GM23338 (cell line): ENCODE measurements around the gene NCR1. TPM values are rescaled to one million over a fixed set of nuclear protein-coding genes. Genes with fewer than 3 reads are reported as not detected.

Experiments used
- ATAC-seq: fragments of 200-7000 bp; cut with Tn5 transposase; 3 replicates; pipeline ENCODE4 v1.9.1; 2020
- DNase-seq: peaks from one replicate; pipeline ENCODE4 v3.0.0-alpha.2; 2015; ENCODE audit warnings: low spot score
- H2AFZ ChIP-seq: fragments of 200-600 bp; sonication (generic); 2 replicates; pipeline ENCODE4 v1.8.0; 2016; ENCODE audit warnings: antibody characterized with exemption, mild to moderate bottlenecking, moderate library complexity
- H3F3A ChIP-seq: fragments of 200-600 bp; sonication (generic); replicated peaks from 2 replicates; pipeline ENCODE4 v1.8.0; 2017; ENCODE audit warnings: antibody characterized with exemption, mixed run types, low read depth
- H3K27ac ChIP-seq: fragments of 200-600 bp; sonication (generic); 2 replicates; pipeline ENCODE4 v1.6.1; 2016; ENCODE audit warnings: low read depth
- H3K27me3 ChIP-seq: fragments of 200-600 bp; sonication (generic); 2 replicates; pipeline ENCODE4 v1.8.0; 2016; ENCODE audit warnings: mild to moderate bottlenecking, mixed run types, moderate library complexity; ENCODE audit not compliant: insufficient read depth
- H3K36me3 ChIP-seq: fragments of 200-600 bp; sonication (generic); 2 replicates; pipeline ENCODE4 v1.8.0; 2016; ENCODE audit warnings: mild to moderate bottlenecking; ENCODE audit not compliant: insufficient read depth
- H3K4me1 ChIP-seq: fragments of 200-600 bp; sonication (generic); 2 replicates; pipeline ENCODE4 v1.8.0; 2016; ENCODE audit warnings: mild to moderate bottlenecking, moderate library complexity; ENCODE audit not compliant: insufficient read depth
- H3K4me2 ChIP-seq: fragments of 200-600 bp; sonication (generic); 2 replicates; pipeline ENCODE4 v1.7.1; 2017; ENCODE audit warnings: mixed run types
- H3K4me3 ChIP-seq: fragments of 200-600 bp; sonication (generic); 2 replicates; pipeline ENCODE4 v1.6.1; 2016; ENCODE audit warnings: mixed run types
- H3K79me2 ChIP-seq: fragments of 200-600 bp; sonication (generic); replicated peaks from 2 replicates; pipeline ENCODE4 v1.8.0; 2017; ENCODE audit warnings: mild to moderate bottlenecking; ENCODE audit not compliant: insufficient read depth
- H3K9me2 ChIP-seq: fragments of 200-600 bp; sonication (generic); 2 replicates; pipeline ENCODE4 v1.8.0; 2017; ENCODE audit not compliant: insufficient read depth
- H4K20me1 ChIP-seq: fragments of 200-600 bp; sonication (generic); replicated peaks from 2 replicates; pipeline ENCODE4 v1.8.0; 2017; ENCODE audit warnings: mild to moderate bottlenecking; ENCODE audit not compliant: insufficient read depth
- H3K27ac Mint-ChIP-seq: 2 replicates; pipeline ENCODE4 v1.8.0; 2020; ENCODE audit warnings: inconsistent platforms, mild to moderate bottlenecking, moderate library complexity, mixed read lengths
- H3K27me3 Mint-ChIP-seq: 3 replicates; pipeline ENCODE4 v1.8.0; 2022; ENCODE audit warnings: low read depth, mild to moderate bottlenecking, moderate library complexity, mixed read lengths, inconsistent platforms; ENCODE audit not compliant: insufficient read depth, poor library complexity
- H3K36me3 Mint-ChIP-seq: 3 replicates; pipeline ENCODE4 v1.8.0; 2021; ENCODE audit warnings: low read depth, mild to moderate bottlenecking, inconsistent platforms, moderate library complexity, mixed read lengths
- H3K4me1 Mint-ChIP-seq: 3 replicates; pipeline ENCODE4 v1.8.0; 2020; ENCODE audit warnings: mild to moderate bottlenecking, inconsistent platforms, mixed read lengths
- H3K4me3 Mint-ChIP-seq: 3 replicates; pipeline ENCODE4 v1.8.0; 2021; ENCODE audit warnings: moderate library complexity, mild to moderate bottlenecking, inconsistent platforms, mixed read lengths
- H3K9me3 Mint-ChIP-seq: 3 replicates; pipeline ENCODE4 v1.8.0; 2020; ENCODE audit warnings: moderate library complexity, mild to moderate bottlenecking, inconsistent platforms, mixed read lengths
- ETS1 ChIP-seq: IDR thresholded peaks from 2 replicates; pipeline ENCODE4 v1.6.1; 2016; ENCODE audit warnings: antibody characterized with exemption
- EZH2 ChIP-seq: fragments of 200-600 bp; sonication (generic); IDR thresholded peaks from one replicate; pipeline ENCODE4 v1.8.0; 2017; ENCODE audit warnings: antibody characterized with exemption, mild to moderate bottlenecking, low read depth; ENCODE audit not compliant: unreplicated experiment
- EZH2phosphoT487 ChIP-seq: fragments of 200-600 bp; sonication (generic); IDR thresholded peaks from one replicate; pipeline ENCODE4 v1.8.1; 2018; ENCODE audit warnings: antibody characterized with exemption; ENCODE audit not compliant: unreplicated experiment
- NANOG ChIP-seq: IDR thresholded peaks from 2 replicates; pipeline ENCODE4 v1.6.1; 2016; ENCODE audit warnings: antibody characterized with exemption, borderline replicate concordance
- POLR2AphosphoS5 ChIP-seq: IDR thresholded peaks from 2 replicates; pipeline ENCODE4 v1.6.1; 2016; ENCODE audit warnings: antibody characterized with exemption, low read depth
- STAT1 ChIP-seq: IDR thresholded peaks from one replicate; pipeline ENCODE4 v1.6.1; 2016; ENCODE audit warnings: antibody characterized with exemption; ENCODE audit not compliant: unreplicated experiment
- ZNF114 ChIP-seq: fragments of 250-450 bp; sonication (Bioruptor Pico); IDR thresholded peaks from 2 replicates; pipeline ENCODE4 v1.5.0; 2020; ENCODE audit warnings: mild to moderate bottlenecking, moderate library complexity
- ZNF331 ChIP-seq: fragments of 250-450 bp; sonication (Bioruptor Pico); IDR thresholded peaks from 2 replicates; pipeline ENCODE4 v1.5.0; 2020; ENCODE audit warnings: low read depth, mild to moderate bottlenecking, moderate library complexity
- polyA plus RNA-seq: library from polyadenylated mRNA; unstranded; fragments of >200 nt; fragmentation: Nextera tagmentation; extraction: Ambion mirVana; gene quantifications from 2 replicates; pipeline ENCODE4 v1.2.1, GENCODE V29; 2016
- total RNA-seq: library from RNA; depleted of rRNA; stranded (reverse); fragments of >200 nt; shearing (Covaris generic); gene quantifications from 2 replicates; pipeline ENCODE4 v1.2.3, GENCODE V29; 2014
- TF ChIP-seq, protein P1 (sequence below), 2 experiments: fragments of 200-600 bp in 1 of 2; sonication (generic) in 1 of 2; conservative IDR thresholded peaks; 2 replicates each; pipeline versions ENCODE4 v1.5.1 to v1.6.1; 2016 to 2017; ENCODE audit warnings: antibody characterized with exemption in 2 of 2, low read depth in 2 of 2, mild to moderate bottlenecking in 2 of 2, moderate library complexity in 1 of 2
- TF ChIP-seq, protein P2 (sequence below): fragments of 250-450 bp; sonication (Bioruptor Pico); IDR thresholded peaks from 2 replicates; pipeline ENCODE4 v1.5.0; 2020; ENCODE audit warnings: mild to moderate bottlenecking, moderate library complexity

NCR1 gene
- total and polyA plus RNA-seq, 2 experiments from 2014 or later, result 1.8 to 2.0 TPM

DNA sequence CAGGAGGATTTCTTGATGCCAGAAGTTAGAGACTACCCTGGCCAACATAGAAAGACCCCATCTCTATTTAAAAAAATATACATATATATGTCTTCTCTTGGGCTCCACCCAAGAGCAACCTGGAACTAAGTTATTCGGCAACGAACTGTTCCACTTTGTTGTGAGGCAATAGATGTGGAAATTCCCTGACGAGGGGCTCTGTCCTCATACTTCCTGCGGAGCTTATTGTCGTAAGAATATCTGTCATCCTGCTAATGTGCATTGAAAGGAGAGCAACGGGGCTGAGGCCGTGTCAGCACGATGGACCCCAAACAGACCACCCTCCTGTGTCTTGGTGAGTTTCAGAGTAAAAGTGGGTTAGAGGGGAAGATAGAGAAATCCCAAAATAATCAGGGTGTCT lies 32.0 kb upstream of the NCR1 start, which contains the start of gene FCAR:
Gene FCAR (plus strand): TSS at position 246 of the 400 bp plus-strand sequence. CDS start 55 bp downstream, at position 301.
- H3K27me3 ChIP-seq, result no peaks in the 10 kb centered on the region
- Mint-ChIP-seq H3K4me3 (no peak within 1 kb of the TSS), H3K9me3 (peaks cover 76% of the 10 kb centered on the region), H3K36me3 (peaks cover 10% of the 10 kb centered on the region; the same call in 1 of the 3 replicates), H3K4me1 (no peaks in the 10 kb centered on the region), H3K27me3 (no peaks in the 10 kb centered on the region), H3K27ac (no peak within 1 kb of the TSS)
- H3K9me2 ChIP-seq, result no peaks in the 10 kb centered on the region
- TF ChIP-seq POLR2AphosphoS5, result no peak
- no peak for TF ChIP-seq EZH2
- TF ChIP-seq, protein P1, sequence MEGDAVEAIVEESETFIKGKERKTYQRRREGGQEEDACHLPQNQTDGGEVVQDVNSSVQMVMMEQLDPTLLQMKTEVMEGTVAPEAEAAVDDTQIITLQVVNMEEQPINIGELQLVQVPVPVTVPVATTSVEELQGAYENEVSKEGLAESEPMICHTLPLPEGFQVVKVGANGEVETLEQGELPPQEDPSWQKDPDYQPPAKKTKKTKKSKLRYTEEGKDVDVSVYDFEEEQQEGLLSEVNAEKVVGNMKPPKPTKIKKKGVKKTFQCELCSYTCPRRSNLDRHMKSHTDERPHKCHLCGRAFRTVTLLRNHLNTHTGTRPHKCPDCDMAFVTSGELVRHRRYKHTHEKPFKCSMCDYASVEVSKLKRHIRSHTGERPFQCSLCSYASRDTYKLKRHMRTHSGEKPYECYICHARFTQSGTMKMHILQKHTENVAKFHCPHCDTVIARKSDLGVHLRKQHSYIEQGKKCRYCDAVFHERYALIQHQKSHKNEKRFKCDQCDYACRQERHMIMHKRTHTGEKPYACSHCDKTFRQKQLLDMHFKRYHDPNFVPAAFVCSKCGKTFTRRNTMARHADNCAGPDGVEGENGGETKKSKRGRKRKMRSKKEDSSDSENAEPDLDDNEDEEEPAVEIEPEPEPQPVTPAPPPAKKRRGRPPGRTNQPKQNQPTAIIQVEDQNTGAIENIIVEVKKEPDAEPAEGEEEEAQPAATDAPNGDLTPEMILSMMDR (conservative IDR thresholded peaks at IDR 0.05; ENCODE audit: low read depth in 2 of 2), result no peak
- TF ChIP-seq STAT1, result no peak
- TF ChIP-seq ZNF331, result no peak
- TF ChIP-seq ZNF114 (CRISPR knock-in tag), result no peak
- TF ChIP-seq NANOG, result no peak
- no peak for TF ChIP-seq ETS1
- no peak for TF ChIP-seq EZH2phosphoT487
- TF ChIP-seq, protein P2, sequence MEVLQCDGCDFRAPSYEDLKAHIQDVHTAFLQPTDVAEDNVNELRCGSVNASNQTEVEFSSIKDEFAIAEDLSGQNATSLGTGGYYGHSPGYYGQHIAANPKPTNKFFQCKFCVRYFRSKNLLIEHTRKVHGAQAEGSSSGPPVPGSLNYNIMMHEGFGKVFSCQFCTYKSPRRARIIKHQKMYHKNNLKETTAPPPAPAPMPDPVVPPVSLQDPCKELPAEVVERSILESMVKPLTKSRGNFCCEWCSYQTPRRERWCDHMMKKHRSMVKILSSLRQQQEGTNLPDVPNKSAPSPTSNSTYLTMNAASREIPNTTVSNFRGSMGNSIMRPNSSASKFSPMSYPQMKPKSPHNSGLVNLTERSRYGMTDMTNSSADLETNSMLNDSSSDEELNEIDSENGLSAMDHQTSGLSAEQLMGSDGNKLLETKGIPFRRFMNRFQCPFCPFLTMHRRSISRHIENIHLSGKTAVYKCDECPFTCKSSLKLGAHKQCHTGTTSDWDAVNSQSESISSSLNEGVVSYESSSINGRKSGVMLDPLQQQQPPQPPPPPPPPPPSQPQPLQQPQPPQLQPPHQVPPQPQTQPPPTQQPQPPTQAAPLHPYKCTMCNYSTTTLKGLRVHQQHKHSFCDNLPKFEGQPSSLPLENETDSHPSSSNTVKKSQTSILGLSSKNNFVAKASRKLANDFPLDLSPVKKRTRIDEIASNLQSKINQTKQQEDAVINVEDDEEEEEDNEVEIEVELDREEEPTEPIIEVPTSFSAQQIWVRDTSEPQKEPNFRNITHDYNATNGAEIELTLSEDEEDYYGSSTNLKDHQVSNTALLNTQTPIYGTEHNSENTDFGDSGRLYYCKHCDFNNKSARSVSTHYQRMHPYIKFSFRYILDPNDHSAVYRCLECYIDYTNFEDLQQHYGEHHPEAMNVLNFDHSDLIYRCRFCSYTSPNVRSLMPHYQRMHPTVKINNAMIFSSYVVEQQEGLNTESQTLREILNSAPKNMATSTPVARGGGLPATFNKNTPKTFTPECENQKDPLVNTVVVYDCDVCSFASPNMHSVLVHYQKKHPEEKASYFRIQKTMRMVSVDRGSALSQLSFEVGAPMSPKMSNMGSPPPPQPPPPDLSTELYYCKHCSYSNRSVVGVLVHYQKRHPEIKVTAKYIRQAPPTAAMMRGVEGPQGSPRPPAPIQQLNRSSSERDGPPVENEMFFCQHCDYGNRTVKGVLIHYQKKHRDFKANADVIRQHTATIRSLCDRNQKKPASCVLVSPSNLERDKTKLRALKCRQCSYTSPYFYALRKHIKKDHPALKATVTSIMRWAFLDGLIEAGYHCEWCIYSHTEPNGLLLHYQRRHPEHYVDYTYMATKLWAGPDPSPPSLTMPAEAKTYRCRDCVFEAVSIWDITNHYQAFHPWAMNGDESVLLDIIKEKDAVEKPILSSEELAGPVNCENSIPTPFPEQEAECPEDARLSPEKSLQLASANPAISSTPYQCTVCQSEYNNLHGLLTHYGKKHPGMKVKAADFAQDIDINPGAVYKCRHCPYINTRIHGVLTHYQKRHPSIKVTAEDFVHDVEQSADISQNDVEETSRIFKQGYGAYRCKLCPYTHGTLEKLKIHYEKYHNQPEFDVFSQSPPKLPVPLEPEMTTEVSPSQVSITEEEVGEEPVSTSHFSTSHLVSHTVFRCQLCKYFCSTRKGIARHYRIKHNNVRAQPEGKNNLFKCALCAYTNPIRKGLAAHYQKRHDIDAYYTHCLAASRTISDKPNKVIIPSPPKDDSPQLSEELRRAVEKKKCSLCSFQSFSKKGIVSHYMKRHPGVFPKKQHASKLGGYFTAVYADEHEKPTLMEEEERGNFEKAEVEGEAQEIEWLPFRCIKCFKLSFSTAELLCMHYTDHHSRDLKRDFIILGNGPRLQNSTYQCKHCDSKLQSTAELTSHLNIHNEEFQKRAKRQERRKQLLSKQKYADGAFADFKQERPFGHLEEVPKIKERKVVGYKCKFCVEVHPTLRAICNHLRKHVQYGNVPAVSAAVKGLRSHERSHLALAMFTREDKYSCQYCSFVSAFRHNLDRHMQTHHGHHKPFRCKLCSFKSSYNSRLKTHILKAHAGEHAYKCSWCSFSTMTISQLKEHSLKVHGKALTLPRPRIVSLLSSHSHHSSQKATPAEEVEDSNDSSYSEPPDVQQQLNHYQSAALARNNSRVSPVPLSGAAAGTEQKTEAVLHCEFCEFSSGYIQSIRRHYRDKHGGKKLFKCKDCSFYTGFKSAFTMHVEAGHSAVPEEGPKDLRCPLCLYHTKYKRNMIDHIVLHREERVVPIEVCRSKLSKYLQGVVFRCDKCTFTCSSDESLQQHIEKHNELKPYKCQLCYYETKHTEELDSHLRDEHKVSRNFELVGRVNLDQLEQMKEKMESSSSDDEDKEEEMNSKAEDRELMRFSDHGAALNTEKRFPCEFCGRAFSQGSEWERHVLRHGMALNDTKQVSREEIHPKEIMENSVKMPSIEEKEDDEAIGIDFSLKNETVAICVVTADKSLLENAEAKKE, result no peak
- no peak within 1 kb of the TSS for H3K27ac ChIP-seq
- ATAC-seq, result no peak
- H3K79me2 ChIP-seq, result no peaks in the 10 kb centered on the region
- H3K4me3 ChIP-seq, result no peak within 1 kb of the TSS
- no peak within 1 kb of the TSS for H2AFZ ChIP-seq
- H4K20me1 ChIP-seq, result no peaks in the 10 kb centered on the region
- H3K4me2 ChIP-seq, result no peak within 1 kb of the TSS
- DNase-seq, result no peak
- no peaks in the 10 kb centered on the region; the same call in 1 of the 2 replicates for H3F3A ChIP-seq
- H3K36me3 ChIP-seq, result no peaks in the 10 kb centered on the region
- peaks cover 22% of the 10 kb centered on the region for H3K4me1 ChIP-seq
